NOMO-1 treated with dmso at 0.1 percent for 144 hours (cell line): ENCODE data around the gene SNX25.
A peak's percentile ranks its signal among the peaks of the same experiment; 100 is the strongest.

ENCODE experiments used
- DNase-seq: peaks from one replicate; lab custom pipeline; 2025; ENCODE audit not compliant: unreplicated experiment; lab: John Stamatoyannopoulos, UW

SNX25 gene

DNA sequence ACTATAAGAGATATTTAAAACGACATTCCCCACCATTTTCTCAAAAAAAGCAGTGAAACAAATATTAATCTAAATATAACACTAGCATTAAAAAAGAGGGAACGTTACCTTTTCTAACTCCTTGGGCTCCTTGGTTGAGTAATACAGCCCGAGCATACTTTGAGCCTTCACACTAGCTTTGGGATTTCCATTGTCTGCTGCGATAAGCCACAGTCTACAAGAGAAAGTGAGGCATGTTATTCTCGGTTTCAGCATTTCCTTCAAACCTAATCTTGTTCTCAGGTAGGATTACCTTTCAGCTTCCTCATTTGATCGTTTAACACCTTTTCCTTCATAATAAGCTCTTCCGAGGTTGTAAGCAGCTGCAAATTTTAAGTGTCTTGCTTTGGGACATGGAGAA is 164.6 kb downstream of the SNX25 start:
- DNase-seq, result no peak

DNA sequence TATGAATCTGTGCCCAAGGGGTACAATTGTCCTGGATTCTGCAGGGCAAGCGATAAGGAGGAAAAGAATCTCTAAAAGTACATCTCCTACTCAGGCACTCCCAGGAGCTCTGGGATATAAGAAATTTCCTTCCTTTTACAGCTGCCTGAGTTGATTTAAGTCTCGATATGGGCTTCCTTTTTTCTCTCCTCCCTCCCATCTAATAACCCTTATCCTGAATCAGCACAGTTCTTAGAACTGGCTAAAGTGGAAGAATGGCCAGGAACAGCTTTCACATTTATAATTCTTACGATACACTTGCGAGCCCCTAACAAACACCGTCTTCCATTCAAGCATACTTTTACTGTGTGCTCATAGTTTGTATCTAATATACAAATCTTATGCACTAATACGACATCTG is 165.2 kb downstream of the SNX25 start:
- DNase-seq, result no peak

DNA sequence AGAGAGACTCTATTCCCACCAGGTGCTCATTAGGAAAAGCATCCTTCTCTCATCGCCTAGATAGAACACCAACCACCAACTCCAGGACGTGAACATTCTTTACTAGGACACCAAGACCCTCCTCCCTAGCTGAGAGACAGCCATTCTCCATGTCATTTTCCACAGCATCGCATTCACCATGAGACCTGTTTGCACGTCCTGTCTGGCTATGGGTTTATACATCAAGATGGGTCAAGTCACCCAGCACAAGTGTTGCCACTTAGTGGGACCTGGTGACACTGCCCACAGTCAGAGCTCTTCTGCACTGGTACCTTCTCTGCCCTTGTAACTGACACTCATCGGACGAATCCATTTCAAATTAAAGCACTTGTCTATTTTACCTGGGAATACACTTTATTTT is 168.9 kb downstream of the SNX25 start:
- DNase-seq, result no peak

DNA sequence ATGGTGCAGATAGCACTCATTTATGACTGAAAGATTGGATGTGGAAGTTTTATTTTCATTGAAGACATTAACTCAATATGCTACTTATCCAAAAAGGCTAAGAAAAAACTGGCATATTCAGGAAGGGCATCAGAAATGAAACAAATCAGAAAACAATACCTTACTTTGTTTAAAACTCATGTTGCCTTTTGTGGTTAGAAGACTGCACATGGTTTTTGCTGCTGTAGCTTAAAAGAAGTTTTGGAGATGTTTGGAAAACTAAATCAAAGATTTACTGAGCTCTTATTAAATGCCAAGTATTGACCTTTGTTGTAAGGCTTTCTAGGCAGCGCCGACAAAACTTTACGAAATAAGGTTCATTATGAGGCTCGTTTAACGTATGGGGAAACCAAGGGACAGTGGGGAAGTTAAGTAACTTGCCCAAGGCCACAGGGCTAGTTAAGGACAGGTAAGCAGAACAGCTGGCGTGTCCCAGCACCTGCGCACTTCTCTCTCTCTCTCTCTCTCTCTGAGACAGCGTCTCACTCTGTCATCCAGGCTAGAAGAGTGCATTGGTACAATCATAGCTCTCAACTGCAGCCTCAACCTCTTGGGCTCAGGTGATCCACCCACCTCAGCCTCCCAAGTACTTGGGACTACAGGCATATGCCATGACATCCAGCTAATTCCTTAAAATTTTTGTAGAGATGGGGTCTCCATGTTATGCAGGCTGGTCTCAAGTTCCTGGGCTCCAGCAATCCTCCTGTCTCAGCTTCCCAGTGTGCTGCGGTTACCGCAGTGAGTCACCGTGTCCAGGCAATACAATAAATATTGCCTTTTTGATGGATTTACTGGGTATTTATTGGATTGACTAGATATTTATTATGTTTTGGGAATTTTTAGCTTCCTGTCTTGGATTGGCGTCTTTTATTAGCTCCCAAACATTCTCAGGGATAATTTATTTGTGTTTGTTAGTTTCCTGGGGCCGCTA is 170.2 kb downstream of the SNX25 start:
- DNase-seq, result no peak

DNA sequence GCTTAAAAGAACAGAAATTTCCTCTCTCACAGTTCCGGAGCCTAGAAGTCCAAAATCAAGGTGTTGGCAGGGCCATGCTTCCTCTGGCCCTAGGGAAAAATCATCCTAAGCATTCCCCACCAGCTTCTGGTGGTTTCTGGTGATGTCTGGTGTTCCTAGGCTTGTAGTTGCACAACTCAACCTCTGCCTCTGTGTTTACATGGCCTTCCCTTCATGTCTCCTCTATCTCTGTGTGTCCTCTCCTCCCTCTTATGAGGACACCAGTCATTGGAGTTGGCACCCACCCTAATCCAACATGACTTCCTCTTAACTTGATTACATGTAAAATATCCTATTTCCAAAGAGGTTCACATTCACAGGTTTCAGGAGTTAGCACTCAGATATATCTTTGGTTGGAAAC is 170.9 kb downstream of the SNX25 start:
- no peak for DNase-seq

DNA sequence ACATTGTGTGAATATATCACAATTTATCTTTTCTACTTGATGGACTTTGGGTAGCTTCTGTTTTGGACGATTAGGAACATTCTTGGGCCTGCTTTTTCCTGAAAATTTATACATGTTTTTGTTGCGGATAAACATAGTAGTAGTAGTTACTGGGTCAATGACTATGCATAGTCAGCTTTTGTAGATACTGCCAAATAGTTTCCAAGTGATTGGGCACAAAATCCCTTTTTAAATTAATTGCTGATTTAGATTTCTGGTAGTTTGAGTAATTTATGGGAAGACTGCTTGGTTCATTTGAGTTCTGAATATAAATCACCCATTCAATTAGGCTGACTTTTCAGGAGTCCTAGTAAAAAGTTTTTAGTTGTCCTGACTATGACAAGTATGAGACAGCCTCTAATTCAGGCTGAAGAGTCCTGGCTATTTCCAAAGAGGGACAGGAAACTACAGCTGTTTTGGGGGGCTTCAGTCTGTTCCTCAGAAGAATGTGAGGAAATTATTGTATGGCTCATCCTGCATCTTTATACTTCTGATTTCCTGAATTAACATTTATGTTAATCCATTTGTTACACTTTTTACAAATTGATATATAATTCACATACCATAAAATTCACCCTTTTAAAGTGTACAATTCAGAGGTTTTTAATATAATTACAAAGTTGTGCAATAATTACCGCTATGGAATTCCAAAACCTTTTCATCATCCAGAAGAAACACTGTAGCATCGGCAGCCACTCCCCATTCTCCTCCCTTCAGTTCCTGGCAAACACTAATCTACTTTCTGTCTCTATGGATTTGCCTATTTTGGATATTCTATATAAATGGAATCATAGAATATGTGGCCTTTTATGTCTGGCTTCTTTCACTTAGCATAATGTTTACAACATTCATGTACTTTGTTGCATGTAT is 172.1 kb downstream of the SNX25 start:
- DNase-seq, result no peak

DNA sequence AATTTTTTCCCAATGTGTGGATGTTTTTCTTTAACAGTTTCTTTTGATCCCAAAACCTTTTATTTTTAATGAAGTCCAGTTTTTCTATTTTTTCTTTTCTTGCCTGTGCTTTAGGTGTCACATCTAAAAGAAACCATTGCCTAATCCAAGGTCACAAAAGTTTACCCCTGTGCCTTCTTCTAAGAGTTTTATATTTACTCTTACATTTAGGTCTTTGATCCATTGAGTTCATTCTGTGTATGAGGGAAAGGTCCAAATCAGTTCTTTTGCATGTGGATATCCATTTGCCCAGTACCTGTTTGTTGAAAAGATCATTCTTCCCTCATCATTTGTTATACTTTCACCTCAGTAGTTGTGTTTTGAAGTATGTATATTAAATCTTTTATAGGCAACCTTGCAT is 173.4 kb downstream of the SNX25 start:
- no peak for DNase-seq

DNA sequence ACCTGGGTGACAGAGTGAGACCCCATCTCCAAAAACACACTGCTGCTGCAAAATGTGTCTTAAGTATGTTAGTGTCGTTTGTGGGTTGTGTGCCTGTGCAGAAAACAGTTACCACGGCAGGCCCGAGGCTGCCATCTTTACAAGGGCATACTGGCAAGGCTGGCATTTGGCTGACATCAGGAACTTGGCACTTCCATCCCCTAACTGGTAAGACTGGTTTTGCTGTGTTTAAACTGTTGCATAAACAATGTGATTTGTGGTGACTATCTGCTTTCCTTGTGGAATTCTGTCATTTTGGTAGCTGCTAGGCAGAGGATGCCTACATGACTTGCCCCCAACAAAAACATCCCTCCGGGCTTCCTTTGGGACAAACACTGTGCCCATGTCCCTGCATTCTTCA is 174.1 kb downstream of the SNX25 start:
- DNase-seq, result no peak

DNA sequence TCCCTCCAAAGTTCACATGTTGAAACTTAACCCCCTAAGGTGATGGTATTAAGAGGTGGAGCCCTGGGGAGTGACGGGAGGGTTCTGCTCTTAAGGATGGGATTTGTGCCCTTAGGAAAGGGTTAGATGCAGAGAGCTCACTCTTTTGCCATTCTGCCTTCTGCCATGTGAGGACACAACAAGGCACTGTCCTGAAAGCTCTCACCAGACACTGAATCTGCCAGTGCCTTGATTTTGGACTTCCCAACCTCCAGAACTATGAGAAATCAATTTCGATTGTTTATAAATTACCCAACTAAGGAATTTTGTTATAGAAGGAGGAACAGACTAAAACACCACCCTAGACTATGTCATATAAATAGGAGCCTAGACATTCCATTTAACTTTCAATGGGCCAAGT is 174.7 kb downstream of the SNX25 start:
- no peak for DNase-seq

DNA sequence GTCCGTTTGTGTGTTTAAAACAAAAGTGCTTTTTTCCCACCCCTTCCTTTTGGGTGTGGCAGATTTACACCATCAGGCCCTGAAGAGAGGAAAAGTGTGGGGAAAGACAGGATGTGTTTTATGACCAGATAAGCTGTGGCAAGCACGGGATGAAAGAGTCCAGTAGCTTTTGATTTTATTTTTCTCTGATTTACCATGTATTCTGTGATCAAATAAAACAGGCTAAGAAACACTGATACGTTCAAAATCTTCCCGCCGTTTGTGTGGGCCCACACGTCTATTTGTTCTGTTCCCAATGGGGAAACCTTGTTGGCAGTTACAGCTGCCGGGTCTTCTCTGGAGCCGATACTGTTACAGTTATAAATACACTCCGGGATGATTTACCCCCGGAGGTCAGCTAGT is 175.5 kb downstream of the SNX25 start:
- no peak for DNase-seq

DNA sequence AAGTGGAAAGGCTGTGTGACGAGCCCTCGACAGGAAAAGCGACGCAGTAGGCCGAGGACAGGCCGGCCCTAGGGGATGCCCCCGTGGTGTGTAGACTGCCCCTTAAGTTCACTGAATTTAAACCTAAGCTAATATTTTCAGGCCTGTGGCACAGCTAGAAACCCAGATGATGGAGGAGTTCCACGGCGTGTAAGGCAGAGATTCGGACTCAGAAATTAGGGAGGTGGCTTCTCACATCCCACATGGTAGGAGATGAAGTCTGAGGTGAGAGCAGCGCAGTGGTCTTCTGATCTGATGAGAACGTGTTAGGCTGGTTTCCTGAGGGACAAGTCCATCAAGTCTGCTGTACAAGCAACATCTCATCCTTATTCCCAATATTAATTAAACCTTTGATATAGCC is 178.6 kb downstream of the SNX25 start:
- DNase-seq, result no peak

DNA sequence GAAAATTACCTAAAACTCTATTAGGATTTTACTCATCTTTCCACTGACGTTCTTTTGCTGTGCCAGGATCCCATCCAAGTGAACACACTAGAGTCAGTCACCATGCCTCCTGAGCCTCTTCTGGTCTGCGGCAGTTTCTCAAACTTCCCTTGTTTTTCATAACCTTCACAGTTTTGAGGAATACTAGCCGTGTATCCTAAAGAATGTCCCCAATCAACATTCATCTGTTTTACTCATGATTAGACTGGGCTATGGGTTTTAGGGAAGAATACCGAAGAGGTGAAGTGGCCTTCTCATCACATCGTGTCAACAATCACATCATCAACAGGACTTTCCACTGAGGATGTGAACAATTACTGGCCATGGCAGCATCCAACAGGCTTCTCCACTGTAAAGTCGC is 181.5 kb downstream of the SNX25 start:
- no peak for DNase-seq

DNA sequence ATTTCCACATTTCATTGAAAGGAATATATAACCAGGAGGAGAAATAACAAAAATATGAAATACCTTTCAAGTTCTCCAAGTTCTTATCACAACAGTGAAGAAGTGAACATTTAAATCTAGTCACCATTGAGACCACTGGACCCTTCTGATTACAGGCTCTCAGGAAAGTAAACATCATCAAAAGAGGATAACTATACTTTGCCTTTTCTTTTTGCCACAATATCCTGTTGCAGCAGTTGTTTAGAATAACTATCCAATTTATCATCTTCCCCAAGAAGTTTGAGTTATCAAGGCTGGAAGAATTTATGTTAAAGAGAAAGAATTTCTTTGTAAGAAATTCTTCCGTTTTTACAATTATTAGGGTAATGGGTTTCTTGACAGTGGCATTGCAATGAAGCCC is 182.8 kb downstream of the SNX25 start:
- DNase-seq, result no peak

DNA sequence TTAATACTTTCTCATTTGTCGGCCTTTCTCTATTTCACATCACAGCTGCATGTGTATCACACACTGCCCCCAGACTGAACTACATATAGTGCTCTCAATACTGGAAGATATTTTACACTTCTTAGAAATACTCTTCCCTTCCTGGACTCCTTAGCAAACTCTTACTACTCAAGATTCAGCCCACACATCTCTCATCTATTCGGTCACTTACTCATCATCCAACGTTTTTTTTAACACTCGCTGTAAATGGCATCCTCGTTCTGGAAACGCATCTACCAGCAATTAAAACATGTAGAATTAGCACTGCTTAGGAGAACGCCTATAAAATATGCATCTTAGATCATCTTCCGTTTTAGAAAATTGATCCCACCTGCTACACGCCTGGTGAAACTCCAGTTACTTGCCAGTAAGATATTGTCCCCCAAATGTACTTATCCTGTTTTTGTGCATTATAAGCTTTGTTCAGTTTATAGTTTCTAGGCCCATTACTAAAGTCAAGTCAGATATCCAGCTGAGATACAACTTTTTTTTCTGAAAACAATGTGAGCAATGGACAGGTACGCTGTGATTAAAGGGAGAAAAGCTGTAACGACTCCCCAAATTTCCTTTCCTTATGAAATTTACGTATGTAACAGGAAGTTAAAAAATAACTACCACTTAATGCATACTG is 185.3 kb downstream of the SNX25 start:
- DNase-seq, result no peak

DNA sequence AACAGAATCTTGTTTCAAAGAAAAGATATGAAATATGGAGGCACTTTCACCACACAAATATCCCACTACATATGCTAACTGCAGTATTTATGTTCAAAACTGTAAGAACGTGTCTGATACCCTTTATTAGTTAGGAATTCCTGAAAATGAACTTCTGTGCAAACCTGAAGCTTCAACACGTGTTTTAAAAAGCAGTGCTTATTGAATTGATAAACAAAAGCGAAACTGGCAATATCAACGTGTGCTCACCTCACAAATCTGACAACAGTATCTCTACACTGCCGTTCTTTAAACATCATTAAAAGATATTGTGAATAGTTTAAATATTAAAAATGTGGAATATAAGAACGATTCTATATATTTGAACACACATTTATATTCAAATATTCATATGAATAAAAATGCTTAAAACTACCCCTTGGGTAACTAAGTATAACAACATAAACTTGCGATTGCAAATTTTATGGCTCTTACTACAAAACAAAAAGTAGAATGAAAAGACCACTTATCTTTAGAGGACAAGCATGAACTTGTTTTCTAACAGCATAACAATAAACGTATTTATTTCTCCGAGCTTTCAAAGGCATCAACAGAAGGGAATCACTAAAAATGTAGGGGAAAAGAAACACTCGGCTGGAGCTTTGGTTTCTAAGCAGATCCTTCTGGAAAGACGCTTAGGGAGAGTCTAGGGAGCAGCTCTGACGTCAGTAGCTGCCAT is 186.0 kb downstream of the SNX25 start, which contains the start of gene LRP2BP:
TSS of gene LRP2BP (minus strand) at position 687 of the 718 bp plus-strand sequence. CDS start 17,738 bp downstream, outside the sequence.
- DNase-seq, result peak; percentile 10

DNA sequence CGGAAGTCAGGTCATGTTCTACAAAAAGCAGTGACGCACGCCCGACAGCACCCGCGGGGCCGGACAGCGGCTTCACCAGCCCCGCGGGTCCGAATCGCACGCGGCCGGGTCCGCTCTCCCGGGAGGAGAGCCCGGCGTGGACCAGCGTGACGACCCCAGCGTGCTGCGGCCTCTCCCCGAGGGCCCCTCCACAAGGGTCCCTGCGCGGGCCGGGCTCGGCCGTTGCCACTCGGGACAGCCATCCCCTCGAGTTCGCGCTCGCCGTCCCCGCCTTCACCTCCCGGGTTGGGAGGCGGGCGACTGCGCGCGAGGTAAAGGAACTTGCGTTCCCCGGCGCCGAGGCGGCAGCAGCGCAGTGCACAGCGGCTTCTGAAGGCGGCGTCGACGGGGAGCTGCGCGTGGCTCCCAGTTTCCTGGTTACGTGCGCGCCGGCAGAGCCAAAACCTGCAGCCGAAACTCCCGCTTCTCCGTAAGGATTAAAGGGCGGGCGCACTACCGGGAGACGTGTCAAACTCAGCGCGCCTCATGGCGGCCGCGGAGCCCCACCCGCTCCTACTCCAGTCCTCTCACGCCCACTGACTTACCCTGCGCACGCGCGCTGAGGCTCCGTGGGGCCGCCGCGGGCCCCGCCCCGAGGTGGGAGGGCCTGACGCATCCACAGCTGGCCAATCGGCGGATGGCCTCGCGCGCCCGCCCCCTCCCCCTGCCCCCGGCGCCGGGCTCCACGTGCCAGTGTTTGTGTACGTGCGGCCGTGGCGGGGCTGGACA is 186.7 kb downstream of the SNX25 start:
- peak; percentile 92 for DNase-seq

DNA sequence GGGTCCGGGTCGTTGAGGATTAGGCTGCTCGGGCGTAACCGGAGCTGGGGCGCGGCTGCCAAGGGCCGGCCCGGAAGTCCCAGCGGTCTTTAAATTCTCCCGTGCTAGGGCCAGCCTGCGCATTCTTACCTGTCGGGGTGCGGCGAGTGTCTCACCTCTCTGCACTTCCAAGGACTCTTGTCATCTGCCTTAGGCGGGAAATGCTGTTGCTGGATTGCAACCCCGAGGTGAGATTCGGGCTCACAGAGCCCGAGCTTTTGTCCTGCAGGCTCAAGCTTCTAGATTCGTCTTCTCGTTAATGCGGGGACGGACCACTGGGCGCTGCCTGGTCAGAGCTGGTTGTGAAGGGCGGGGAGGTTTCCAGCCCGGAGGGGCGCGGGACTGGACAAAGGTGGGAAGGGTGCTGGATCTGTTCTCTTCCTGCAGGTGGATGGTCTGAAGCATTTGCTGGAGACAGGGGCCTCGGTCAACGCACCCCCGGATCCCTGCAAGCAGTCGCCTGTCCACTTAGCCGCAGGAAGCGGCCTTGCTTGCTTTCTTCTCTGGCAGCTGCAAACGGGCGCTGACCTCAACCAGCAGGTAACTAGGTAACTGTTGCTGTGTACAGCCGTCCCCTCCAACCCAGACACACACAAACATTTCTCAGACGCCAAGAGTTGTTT is 187.5 kb downstream of the SNX25 start, which contains the start of gene ANKRD37:
TSS of gene ANKRD37 (plus strand) at position 118 of the 662 bp plus-strand sequence. CDS start at position 201, 83 bp downstream.
- no peak for DNase-seq

DNA sequence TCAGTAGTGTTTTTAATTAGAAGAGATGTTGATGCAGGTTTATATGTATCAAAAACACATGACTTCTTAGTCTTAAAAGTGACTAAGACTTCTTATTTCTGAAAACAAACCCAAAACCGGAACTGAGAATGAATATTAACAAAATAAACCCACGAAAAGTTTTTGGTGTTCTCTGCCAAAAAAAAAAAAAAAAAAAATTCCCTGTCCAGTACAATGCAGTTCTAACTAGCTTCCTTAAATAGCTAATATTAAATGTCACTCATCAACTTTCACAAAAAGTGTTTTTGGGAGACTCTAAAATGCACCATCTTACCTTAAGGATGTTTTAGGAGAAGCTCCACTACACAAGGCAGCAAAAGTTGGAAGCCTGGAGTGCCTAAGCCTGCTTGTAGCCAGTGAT is 189.2 kb downstream of the SNX25 start:
- DNase-seq, result no peak

DNA sequence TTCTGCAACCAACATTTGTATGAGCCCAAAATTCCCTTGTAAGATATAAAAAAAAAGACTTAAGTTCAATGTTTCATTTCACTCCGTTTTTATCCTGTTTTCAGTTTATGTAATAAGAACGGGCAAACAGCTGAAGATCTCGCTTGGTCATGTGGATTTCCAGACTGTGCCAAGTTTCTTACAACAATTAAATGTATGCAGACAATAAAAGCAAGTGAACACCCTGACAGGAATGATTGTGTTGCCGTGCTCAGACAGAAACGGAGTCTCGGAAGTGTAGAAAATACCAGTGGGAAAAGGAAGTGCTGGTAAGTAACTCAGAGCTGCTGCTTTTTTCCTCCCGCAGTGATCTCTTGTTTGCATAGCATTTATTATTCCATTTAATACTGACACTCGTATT is 190.1 kb downstream of the SNX25 start:
- DNase-seq, result no peak
